Epithelial cell of esophagus (primary cell): ENCODE data around the gene CLSTN1.
A peak's percentile ranks its signal among the peaks of the same experiment; 100 is the strongest.

Experiments
- DNase-seq: peaks from one replicate; pipeline ENCODE4 v3.0.0; 2010; ENCODE audit warnings: low read depth
- H3K4me3 ChIP-seq: 2 replicates; pipeline ENCODE4 v1.5.1; 2011; ENCODE audit warnings: mild to moderate bottlenecking, low read length, control low read depth
- TF ChIP-seq, protein P1 (sequence below): IDR thresholded peaks from 2 replicates; pipeline ENCODE4 v1.5.1; 2011; ENCODE audit warnings: low read depth, mild to moderate bottlenecking, low read length, control low read depth, inconsistent platforms; ENCODE audit not compliant: insufficient read depth; ENCODE audit errors: missing control alignments

CLSTN1 gene

DNA sequence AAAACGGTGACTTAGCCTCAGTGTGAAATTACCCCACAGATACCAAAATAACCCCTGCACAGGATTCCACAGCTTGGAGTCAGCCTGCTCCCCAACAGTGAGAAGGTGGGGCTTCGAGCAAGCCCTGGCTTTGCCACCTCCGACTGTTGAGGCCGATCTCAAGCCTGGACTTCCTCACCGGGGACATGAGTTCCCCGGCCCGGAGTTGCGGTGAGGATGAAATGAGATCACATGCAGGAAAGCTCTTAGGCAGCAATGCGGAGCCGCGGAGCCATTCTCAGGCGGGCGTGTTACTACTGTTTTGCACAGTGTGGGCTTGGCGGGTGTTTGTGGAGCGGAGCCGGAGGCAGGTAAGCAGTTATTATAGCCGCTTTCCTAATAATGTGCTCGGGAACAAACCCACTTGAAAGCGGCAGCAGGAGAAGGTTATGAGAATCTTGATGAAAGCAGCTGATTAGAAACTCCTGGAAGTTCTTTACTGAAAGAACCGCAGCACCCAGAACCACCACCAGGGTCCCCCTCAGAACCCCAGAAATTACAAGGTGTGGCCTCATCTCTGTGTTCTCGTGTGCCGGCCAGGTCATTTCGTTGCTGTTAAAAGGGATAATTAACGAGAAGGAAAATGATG is 3.9 kb upstream of the CLSTN1 start:
- TF ChIP-seq, protein P1, sequence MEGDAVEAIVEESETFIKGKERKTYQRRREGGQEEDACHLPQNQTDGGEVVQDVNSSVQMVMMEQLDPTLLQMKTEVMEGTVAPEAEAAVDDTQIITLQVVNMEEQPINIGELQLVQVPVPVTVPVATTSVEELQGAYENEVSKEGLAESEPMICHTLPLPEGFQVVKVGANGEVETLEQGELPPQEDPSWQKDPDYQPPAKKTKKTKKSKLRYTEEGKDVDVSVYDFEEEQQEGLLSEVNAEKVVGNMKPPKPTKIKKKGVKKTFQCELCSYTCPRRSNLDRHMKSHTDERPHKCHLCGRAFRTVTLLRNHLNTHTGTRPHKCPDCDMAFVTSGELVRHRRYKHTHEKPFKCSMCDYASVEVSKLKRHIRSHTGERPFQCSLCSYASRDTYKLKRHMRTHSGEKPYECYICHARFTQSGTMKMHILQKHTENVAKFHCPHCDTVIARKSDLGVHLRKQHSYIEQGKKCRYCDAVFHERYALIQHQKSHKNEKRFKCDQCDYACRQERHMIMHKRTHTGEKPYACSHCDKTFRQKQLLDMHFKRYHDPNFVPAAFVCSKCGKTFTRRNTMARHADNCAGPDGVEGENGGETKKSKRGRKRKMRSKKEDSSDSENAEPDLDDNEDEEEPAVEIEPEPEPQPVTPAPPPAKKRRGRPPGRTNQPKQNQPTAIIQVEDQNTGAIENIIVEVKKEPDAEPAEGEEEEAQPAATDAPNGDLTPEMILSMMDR, result peak; percentile 51
- no peak for DNase-seq
- no peak overlapping the region for H3K4me3 ChIP-seq

- no peak for DNase-seq
- TF ChIP-seq, protein P1, result no peak
- H3K4me3 ChIP-seq, result no peak overlapping the region
These were observed 2.9 kb upstream of the CLSTN1 start for GRCh38 chr1:9826616-9827015.

DNA sequence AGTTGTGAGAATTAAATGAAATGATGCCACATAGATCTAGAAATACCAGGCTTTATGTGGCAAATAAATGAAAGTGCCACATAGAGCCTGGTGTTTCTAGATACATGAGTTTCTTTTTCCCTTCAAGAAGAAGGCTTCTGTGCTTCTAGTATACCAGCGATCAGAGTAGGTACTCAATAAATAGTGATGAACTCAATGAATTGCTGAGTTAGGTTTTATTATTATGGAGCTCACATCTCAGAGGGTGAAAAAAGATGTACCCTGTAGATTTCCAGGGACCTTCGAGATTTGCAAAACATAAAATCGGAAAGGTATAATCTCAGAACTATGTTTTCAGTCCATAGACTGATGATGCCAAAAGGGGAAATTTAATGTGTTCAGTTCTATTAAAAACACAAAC is 2.3 kb upstream of the CLSTN1 start:
- no peak for DNase-seq

DNA sequence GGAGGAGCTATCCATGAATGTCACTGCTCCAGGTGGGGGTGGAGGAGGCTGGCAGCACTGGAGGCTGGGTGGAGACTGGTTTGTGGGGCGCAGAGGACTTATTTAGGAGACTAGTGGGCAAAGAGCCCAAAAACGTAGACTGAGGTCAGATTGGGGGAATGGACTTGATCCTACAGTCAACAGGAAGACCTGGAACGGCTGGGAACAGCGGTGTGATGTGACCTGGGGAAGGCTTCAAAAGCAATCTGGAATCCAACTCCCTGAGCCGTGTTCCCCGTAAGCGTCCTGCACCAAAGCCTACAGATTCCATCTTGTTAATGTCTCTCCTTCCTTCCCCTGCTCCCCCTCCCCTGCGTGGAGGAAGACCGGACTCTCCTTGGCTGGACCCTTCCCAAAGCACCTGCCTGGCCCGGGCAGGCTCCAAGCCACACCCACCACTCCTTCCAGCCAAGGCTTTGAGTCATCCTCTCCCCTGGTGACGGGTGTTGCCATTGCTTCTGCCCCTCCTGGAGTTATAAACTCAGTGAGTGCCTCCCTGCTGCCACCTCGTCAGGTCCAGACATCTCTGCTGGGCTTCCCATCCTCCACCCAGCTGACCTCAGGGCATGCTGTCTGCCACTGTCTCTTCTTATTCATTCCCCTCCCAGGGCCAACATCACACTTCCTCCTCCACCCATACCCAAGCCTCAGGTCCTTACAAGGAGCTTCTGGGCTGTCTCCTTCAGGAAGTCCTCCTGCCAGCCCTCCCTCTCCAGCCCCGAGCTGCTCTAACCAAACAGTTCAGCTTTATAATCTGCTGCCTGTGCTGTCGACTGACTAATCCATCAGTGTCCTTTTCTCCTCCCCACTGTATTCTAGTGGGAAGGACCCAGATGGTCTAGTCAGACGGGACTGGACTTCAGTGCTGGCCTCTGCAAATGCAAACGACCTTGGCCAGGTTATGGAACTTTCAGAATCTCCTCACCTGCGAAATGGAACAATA is 1.6 kb upstream of the CLSTN1 start:
- peak; percentile 99 for DNase-seq
- TF ChIP-seq, protein P1, result peak; percentile 15
- no peak overlapping the region for H3K4me3 ChIP-seq

More for the DNA sequence above, 2.3 kb upstream of the CLSTN1 start:
- TF ChIP-seq, protein P1, result no peak
- no peak overlapping the region for H3K4me3 ChIP-seq

GRCh38 chr1:9824702-9825089 is 931 bp upstream of the CLSTN1 start:
- TF ChIP-seq, protein P1, result no peak
- H3K4me3 ChIP-seq, result no peak overlapping the region
- no peak for DNase-seq

DNA sequence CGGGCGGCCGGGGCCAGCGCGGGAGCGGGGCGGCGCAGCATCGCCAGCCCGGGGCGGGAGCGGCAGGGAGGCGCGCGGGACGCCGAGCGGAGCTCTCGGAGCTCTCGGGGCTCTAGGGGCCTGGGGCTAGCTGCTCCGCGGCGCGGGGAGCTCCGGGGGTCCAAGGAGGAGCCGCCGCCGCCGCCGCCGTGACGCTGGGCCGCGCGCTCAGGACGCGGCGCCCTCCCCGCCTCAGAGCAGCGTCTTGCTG is 147 bp downstream of the CLSTN1 start:
- peak overlapping the region; percentile 82 for H3K4me3 ChIP-seq
- DNase-seq, result no peak
- TF ChIP-seq, protein P1, result no peak
